Hematopoietic multipotent progenitor cell (in vitro differentiated cells): ENCODE measurements around the gene ENTREP3. TPM values are rescaled to one million over a fixed set of nuclear protein-coding genes. Genes with fewer than 3 reads are reported as not detected.
"Not testable (repeated sequence)": the region's sequence is repeated elsewhere in the genome, so short reads cannot be mapped to it uniquely, and the experiment has no call there.

Experiments
- DNase-seq, 3 donors: peaks; one replicate each; pipeline ENCODE4 v3.0.0-alpha.2; 2011 to 2015; ENCODE audit warnings: low read depth in 2 of 3, low spot score in 2 of 3
- total RNA-seq: library from RNA; depleted of rRNA; stranded (reverse); fragments of >200 nt; gene quantifications from one replicate; pipeline ENCODE4 v1.2.3, GENCODE V29; 2012

Gene ENTREP3, protein sequence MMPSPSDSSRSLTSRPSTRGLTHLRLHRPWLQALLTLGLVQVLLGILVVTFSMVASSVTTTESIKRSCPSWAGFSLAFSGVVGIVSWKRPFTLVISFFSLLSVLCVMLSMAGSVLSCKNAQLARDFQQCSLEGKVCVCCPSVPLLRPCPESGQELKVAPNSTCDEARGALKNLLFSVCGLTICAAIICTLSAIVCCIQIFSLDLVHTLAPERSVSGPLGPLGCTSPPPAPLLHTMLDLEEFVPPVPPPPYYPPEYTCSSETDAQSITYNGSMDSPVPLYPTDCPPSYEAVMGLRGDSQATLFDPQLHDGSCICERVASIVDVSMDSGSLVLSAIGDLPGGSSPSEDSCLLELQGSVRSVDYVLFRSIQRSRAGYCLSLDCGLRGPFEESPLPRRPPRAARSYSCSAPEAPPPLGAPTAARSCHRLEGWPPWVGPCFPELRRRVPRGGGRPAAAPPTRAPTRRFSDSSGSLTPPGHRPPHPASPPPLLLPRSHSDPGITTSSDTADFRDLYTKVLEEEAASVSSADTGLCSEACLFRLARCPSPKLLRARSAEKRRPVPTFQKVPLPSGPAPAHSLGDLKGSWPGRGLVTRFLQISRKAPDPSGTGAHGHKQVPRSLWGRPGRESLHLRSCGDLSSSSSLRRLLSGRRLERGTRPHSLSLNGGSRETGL
- total RNA-seq = 8.9 TPM

DNA sequence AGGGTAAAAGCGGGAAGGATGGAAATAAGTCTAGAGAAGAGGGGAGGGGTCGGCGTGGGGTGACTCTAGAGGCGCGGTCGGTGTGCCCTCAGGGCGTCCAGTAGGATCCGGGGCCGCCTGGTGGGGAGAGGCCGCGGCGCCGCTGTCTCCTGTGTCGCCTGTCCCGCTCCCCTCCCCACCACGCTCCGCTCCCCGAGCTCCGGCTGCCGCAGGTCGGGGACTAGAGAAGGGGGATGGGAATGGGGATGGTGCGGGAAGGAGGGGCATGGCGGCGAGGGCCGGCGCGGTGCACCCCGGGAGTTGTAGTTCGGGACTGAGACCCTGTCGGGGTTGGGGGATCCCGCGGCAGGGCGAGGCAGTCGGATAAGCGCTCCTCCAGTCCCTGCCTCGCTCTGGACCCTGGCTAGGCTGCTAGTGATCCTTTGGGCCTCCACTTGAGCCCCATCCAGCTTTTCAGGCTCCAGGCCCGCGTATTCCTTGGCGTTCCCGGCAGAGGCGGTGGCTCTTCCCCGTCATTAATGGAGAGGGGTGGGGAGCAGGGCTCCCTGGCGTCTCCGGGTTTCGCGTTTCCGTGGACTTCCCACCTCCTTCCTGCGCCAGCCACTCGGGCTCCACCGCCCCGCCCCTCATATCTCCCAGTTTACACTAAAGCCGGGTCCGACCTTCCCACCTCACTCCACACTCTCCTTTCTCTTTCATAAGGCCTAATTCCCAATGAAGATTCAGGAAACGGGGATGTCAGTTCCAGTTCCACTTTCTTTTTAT is at the start of gene ENTREP3:
Gene ENTREP3, minus strand, starts transcription at position 241 of the 765 bp plus-strand sequence. CDS start 606 bp downstream, outside the sequence.
- DNase-seq = peak in 2 of 3 donors; percentile 76 to 77

DNA sequence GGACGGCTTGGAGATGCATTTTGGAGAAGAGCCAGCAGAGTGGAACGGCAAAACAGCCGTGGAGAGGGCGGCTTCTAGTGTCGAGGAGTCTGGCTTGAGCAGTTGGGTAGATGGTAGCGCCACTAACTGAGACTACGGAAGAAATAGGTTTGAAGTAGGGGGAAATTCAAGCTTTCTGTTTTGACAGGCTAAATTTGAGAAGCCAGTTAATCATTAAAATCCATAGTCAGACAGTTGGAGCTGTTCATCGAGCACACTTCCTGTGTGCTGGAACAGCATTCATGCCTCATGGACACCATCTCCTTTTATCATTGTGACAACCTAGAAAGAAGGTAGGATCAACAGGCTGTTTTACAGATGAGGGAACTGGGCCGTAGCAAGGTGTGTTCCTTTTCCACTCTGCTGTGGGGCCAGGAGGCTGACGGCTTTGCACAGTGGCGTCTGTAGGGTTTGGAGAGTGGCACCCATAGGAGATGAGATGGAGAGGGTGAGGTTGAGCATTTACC is 49.3 kb upstream of the ENTREP3 start:
- DNase-seq = no peak

DNA sequence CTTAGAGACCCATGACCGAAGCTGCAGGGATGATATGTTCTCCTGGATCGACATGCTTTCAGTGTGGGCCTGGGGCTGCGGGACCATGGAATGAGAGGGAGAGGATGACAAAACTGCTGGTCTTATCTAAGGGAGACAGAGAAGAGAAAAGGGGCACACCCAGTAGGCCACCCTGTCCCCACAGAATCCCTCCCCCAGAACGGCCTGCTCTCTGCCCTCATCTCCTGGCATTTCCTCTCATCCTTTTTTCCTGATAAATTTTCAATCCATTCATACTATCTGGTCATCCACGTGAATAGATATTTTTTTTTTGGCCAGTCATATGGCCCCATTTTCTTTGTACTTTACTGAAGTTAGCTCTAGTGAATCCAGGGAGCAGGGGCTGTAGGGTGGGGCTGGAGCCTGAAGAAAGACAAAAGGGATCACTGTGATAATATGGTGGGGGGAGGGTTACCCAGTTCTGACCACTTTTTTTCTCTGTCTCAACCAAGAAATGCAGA is 46.1 kb upstream of the ENTREP3 start, which contains the start of gene PKLR:
Gene PKLR, minus strand, starts transcription at position 97 of the 500 bp plus-strand sequence. Its CDS starts 43 bp downstream, at position 54.
- no peak for DNase-seq

DNA sequence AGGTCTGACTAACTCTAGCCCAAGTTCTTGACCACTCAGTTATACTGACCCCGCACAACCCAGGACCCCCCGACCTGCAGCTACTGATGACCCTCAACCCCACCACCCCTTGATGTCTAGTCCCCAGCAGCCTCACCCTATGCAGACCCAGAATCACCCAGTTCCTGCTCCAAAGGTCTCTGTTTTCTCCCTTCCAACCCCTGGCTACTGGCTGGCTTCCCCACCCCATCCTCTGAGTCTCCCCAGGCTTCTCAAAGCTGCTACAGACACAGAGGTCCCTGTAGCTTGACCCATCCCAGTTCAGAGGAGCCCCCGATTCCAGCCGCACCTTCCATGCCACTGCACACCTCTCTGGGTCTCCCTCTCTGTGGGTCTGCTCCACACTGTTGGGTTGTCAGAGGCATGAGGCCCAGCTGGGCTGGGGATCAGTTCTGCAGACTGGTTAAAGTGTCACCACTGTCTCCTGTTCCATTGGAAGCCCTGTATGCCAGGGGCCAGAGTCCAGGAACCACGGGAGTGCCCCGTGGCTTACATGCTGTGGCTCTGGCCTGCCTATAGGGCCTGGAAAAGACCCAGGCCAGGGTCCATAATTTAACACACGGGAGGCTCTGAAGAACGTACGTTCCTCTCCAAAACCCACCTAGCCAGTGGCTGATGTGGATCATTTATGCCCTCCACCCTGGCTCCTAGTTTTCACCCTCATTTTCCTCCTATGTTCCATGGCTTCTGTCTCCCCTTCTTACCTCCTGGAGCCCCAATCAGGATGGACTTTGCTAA is 45.5 kb upstream of the ENTREP3 start:
- no peak for DNase-seq

DNA sequence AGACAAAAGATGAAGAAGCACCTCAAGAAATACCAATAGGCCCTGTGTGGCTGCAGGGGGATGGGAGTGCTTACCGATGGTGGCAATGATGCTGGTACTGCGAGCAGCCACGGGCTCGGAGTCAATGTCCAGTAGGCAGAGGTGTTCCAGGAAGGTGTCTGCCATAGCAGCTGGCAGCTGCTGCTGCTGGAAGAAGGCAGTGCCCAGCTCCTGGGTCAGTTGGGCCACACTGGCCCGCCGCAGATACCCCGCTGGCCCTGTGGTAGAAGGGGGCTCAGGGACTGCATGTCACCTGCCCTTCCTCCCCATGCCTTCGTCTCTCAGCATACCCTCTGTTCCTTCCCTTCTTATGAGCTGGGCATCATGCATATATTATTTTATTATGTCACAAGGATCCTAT is 44.7 kb upstream of the ENTREP3 start:
- DNase-seq = no peak

DNA sequence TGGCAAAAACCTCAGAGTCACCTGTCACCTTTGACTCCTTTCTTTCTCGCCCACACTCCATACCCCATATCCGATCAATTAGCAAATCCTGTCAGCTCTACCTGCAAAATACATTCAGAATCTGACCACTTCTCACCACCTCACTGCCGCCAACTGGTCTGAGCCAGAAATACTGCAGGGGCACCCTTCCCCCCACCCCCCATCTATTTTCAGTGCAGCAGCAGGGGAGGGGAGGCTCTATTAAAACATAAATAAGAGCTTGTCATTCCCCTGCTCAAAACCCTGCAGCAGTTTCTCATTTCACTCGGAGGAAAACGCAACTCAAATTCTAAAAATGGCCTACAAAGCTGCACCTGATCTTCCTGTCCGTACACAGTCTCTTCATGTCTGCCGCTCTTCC is 42.1 kb upstream of the ENTREP3 start:
- no peak for DNase-seq

DNA sequence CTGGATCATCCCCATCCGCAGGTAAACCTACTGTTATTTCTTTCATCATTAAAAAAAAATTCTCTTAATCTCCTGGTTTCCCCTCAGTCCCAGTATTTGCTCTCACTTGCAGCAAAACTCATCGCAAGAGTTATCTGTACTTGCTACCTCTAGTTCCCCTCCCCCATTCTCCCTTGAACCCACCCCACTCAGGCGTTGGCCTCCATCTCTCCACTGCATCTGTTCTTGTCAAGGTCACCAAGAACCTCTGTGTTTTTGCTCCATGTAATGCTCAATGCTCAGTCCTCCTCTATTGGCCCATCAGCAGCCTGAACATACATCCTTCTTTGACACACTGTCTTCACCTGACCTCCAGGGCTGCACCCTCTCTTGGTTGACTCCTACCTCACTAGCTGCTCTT is 41.4 kb upstream of the ENTREP3 start:
- no peak for DNase-seq

DNA sequence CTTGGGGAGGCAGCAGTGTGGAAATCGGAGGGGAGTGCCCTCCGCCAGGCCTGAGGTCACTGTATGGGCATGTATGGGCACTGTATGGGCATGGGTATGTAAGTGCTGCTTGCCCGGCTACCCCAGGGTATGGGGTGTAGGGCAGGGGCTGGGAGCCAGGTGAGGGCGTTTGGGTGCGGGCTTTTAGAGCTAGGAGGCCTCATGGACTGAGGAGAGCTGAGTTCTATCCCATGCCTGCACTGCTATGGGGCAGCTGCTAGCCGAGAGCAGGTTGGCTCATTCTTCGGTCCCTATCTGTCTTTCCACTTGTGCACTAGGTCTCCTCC is 40.6 kb upstream of the ENTREP3 start:
- no peak for DNase-seq

DNA sequence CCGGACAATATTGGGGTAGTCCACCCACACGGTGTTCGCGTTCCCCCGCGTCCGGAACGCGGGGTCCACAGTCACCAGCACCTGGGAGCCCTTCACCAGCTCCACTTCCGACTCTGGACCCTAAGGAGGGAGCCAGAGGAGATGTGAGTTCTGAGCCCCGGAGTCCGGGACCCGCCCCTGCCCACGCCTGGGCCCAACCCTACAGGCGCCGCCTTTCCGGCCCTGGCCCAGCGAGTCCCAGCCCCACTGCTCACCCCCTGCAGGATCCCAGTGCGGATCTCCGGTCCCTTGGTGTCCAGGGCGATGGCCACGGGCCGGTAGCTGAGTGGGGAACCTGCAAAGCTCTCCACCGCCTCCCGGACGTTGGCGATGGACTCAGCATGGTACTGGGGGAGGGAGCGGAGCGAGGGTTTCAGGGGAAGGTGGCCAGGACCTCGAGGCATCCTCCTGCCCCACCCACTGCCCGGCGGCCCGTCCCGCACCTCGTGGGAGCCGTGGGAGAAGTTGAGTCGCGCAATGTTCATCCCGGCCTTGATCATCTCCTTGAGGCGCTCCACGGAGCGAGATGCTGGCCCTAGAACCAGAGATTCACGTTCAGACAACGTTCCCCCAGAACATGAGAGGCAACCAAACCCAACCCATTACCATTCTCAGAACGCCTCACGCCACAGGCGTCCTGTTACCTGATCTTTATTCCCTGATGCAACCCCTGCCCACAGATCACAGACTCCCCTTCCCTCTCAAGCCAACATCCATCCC is 40.1 kb upstream of the ENTREP3 start:
- DNase-seq = peak in 1 of 3 donors; percentile 1

DNA sequence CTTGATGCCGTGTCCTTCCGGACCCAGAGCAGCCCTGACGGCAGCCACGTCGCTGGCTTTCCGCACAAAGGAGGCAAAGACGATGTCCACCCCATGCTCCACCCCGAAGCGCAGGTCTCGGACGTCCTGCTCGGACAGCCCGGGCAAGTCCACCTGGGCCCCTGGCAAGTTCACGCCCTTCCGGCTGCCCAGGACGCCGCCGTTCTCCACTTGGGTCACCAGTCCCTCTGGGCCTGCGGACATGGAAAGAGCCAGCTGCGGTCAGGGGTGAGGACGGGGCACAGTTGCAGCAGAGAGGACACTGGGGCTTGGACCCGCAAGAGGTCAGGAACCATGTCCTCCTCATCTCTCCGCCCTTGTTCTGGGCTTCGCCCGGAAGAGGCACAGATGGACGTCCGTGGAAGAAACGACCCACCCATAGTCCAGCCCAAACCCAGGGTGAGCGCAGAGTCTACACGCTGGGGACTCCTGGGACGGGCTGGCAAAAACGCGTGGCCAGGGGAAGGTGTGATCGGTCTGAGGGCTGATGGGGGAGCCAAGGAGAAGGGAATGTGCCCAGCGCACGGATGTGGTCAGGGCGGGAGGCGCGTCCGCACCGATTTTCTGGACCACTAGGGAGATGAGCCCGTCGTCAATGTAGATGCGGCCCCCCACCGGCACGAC is 39.4 kb upstream of the ENTREP3 start:
- DNase-seq = no peak

DNA sequence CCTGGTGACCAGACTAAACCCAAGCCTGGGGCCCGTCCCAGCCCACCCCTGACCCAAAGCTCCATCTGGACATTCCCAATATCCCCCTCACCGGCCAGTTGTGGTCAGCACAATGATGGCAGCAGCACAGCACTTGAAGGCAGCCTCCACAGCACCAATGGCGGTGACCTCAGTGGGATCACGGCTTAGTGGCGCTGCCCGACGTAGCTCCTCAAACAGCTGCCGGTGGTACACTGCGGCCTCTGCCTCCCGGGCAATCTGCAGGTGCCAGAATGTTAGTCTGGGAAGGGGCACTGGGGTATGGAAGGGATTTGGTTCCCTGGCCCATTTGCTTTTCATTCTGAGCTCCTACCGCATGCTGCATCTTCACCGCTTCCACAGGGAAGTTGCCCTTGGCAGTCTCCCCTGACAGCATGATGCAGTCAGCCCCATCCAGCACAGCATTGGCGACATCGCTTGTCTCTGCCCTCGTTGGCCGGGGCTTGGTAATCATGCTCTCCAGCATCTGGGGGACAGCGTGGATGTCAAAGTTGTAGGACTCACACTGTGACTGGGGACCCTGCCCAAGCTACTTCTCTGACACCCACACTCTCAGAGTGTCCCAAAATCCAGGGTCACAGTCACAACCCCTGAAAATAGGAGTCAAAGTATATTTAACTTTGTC is 37.9 kb upstream of the ENTREP3 start:
- DNase-seq = no peak

DNA sequence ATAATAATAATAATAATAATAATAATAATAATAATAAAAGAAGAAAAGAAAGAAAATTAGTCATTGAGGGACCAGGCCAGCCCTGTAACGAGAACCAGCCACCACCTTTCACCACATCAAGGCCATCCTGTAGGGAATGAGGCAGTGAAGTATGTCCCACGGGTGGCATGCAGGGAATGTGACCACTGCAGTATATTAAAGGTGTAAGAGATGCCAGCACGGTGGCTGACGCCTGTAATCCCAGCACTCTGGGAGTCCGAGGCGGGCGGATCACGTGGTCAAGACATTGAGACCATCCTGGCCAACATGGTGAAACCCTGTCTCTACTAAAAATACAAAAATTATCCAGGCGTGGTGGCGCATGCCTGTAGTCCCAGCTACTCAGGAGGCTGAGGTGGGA is 35.7 kb upstream of the ENTREP3 start:
- not testable (repeated sequence) for DNase-seq

DNA sequence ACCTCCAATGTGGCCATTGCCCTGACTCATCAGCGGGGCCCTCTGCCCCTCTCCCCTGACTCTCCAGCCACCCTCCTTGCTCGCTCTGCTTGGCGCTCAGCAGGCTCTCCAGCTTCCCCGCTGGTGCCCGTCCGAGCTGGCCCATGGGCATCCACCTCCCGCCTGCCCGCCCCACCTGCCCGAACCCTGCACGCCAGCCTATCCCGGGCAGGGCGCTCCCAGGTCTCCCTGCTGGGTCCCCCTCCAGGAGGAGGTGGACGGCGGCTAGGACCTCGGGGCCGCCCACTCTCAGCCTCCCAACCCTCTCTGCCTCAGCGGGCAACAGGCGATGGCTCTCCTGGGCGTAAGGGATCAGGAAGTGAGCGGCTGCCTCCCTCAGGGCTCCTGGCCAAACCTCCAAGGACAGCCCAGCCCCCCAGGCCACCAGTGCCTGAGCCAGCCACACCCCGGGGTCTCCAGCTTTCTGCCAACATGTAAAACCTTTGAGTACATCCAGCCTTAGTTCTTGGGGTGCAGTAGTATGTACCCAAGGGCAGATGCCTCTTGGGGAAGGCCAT is 32.8 kb upstream of the ENTREP3 start:
- no peak for DNase-seq

DNA sequence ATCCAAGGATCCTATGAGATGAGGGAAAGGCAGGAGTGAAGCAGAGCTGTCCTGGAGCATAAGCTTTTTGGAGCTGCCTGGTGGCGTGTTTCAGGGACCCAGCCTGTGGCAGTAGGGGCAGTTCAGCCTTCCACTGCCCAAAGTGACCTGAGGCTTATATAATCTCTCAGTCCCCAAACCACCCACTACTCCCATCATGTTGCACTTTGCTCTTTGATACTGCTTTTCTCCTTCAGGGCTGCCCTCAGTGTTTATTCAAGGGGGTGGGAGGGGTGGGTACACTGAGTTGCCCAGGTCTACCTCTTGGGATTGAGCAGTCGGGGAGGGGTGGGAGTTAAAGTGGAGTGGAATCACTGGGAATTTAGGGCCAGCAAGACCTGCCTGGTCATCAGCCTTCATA is 31.3 kb upstream of the ENTREP3 start:
- DNase-seq = no peak

DNA sequence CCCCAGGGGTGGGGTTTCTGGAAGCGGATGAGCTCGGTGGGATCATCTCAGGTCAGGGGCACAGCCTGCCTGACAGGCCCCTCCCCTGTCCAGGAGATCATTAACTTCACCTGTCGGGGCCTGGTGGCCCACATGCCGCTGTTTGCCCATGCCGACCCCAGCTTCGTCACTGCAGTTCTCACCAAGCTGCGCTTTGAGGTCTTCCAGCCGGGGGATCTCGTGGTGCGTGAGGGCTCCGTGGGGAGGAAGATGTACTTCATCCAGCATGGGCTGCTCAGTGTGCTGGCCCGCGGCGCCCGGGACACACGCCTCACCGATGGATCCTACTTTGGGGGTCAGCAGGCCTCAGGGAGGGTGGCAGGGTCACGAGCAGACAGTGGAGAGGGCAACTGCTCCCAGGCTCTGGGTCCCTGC is 30.4 kb upstream of the ENTREP3 start:
- DNase-seq = no peak

DNA sequence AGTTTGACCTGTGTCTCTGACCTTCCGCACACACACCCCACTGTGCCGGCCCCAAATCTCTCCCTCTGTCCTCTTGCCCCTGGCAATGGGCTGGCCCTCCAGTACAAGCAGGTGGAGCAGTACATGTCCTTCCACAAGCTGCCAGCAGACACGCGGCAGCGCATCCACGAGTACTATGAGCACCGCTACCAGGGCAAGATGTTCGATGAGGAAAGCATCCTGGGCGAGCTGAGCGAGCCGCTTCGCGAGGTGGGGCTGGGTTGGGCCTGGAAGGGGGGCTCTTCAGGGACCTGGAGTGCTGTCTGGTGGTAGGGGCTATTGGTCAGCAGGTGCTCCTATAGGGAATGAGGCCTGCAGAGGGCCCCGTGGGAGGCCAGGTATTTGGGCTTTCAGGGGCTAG is 29.8 kb upstream of the ENTREP3 start:
- DNase-seq = no peak

DNA sequence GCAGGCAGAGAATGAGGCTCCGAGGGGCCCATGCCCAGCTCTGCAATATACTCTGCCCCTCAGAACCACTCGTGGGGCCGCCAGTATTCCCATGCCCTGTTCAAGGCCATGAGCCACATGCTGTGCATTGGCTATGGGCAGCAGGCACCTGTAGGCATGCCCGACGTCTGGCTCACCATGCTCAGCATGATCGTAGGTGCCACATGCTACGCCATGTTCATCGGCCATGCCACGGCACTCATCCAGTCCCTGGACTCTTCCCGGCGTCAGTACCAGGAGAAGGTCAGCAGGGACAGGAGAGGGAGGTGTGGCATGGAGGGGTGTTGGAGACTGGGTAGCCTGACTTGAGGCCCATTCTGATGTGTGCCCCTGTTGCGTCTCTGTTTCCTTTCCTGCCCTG is 29.2 kb upstream of the ENTREP3 start:
- DNase-seq = no peak

DNA sequence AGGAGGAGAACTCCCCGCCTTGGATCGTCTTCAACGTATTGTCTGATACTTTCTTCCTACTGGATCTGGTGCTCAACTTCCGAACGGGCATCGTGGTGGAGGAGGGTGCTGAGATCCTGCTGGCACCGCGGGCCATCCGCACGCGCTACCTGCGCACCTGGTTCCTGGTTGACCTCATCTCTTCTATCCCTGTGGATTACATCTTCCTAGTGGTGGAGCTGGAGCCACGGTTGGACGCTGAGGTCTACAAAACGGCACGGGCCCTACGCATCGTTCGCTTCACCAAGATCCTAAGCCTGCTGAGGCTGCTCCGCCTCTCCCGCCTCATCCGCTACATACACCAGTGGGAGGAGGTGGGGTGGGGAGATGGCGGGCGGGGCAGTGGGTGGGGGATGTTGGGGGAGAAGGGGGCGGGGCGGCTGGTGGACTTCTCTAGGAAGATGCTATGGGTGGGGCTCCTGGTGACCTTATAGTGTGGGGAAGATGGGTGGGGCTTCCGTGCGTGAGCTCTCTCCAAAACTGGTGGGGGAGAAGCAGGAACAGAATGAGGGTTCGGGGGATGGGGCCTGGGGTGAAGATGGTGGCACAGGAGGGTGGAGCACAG is 27.3 kb upstream of the ENTREP3 start:
- DNase-seq = no peak
